GM21529 (cell line): ENCODE data around the gene CLDN5.
"Not testable (repeated sequence)": the region's sequence is repeated elsewhere in the genome, so short reads cannot be mapped to it uniquely, and the experiment has no call there.

Experiments used
- ATAC-seq: cut with Tn5 transposase; IDR thresholded peaks from one replicate; pipeline ENCODE4 v1.9.1; 2021; ENCODE audit not compliant: unreplicated experiment

Gene CLDN5

GRCh38 chr22:19548964-19549363 is 24.8 kb upstream of the CLDN5 start:
- ATAC-seq, result no peak

- not testable (repeated sequence) for ATAC-seq
Measured at GRCh38 chr22:19548427-19548826, 24.2 kb upstream of the CLDN5 start.

GRCh38 chr22:19547620-19548019 is 23.4 kb upstream of the CLDN5 start:
- no peak for ATAC-seq

GRCh38 chr22:19546680-19547079 is 22.5 kb upstream of the CLDN5 start:
- ATAC-seq, result no peak

- ATAC-seq, result no peak
Measured at GRCh38 chr22:19545935-19546207, 21.7 kb upstream of the CLDN5 start.

- no peak for ATAC-seq
Measured at GRCh38 chr22:19543970-19544708, 19.9 kb upstream of the CLDN5 start.

GRCh38 chr22:19540394-19540793 is 16.2 kb upstream of the CLDN5 start:
- no peak for ATAC-seq

GRCh38 chr22:19537941-19538488 is 13.8 kb upstream of the CLDN5 start:
- no peak for ATAC-seq

- ATAC-seq, result no peak
Measured at GRCh38 chr22:19536564-19536963, 12.4 kb upstream of the CLDN5 start.

GRCh38 chr22:19535001-19535400 is 10.8 kb upstream of the CLDN5 start:
- ATAC-seq, result no peak

GRCh38 chr22:19533857-19534256 is 9.6 kb upstream of the CLDN5 start:
- no peak for ATAC-seq

GRCh38 chr22:19533049-19533626 is 8.9 kb upstream of the CLDN5 start:
- no peak for ATAC-seq

- not testable (repeated sequence) for ATAC-seq
Measured at GRCh38 chr22:19531327-19531726, 7.1 kb upstream of the CLDN5 start.

GRCh38 chr22:19530751-19531150 is 6.5 kb upstream of the CLDN5 start:
- no peak for ATAC-seq

- no peak for ATAC-seq
Measured at GRCh38 chr22:19529811-19530210, 5.6 kb upstream of the CLDN5 start.

- no peak for ATAC-seq
Measured at GRCh38 chr22:19527861-19528417, 3.7 kb upstream of the CLDN5 start.

- ATAC-seq, result no peak
Measured at GRCh38 chr22:19527321-19527721, 3.1 kb upstream of the CLDN5 start.

GRCh38 chr22:19526702-19527111 is 2.5 kb upstream of the CLDN5 start:
- ATAC-seq, result no peak

GRCh38 chr22:19526076-19526701 is 2.0 kb upstream of the CLDN5 start:
- no peak for ATAC-seq

GRCh38 chr22:19525666-19526065 is 1.5 kb upstream of the CLDN5 start:
- ATAC-seq, result no peak

- ATAC-seq, result no peak
Measured at GRCh38 chr22:19525116-19525660, 978 bp upstream of the CLDN5 start.
